SJCRH30 (cell line): Measurements from ENCODE around the gene CLSTN3. TPM values are rescaled to one million over a fixed set of nuclear protein-coding genes. Genes with fewer than 3 reads are reported as not detected.
"Not testable (repeated sequence)": the region's sequence is repeated elsewhere in the genome, so short reads cannot be mapped to it uniquely, and the experiment has no call there.

Source experiments
- DNase-seq, 2 experiments: peaks; one replicate each; pipeline ENCODE4 v3.0.0-alpha.2; 2015 to 2020
- H3K27ac ChIP-seq: fragments of 250-450 bp; sonication (Bioruptor Pico); 2 replicates; pipeline ENCODE4 v1.5.1; 2020; ENCODE audit warnings: mild to moderate bottlenecking, moderate library complexity
- H3K27me3 ChIP-seq: fragments of 250-450 bp; sonication (Bioruptor Pico); 2 replicates; pipeline ENCODE4 v1.5.1; 2020; ENCODE audit warnings: mild to moderate bottlenecking, moderate library complexity
- H3K36me3 ChIP-seq: fragments of 250-450 bp; sonication (Bioruptor Pico); 2 replicates; pipeline ENCODE4 v1.5.1; 2020; ENCODE audit warnings: mild to moderate bottlenecking, moderate library complexity
- H3K4me1 ChIP-seq: fragments of 250-450 bp; sonication (Bioruptor Pico); 2 replicates; pipeline ENCODE4 v1.5.1; 2020; ENCODE audit warnings: mild to moderate bottlenecking, moderate library complexity
- H3K4me3 ChIP-seq: fragments of 250-450 bp; sonication (Bioruptor Pico); 2 replicates; pipeline ENCODE4 v1.5.1; 2020; ENCODE audit warnings: mild to moderate bottlenecking, moderate library complexity
- H3K9me3 ChIP-seq: fragments of 250-450 bp; sonication (Bioruptor Pico); replicated peaks from 2 replicates; pipeline ENCODE4 v1.5.1; 2020; ENCODE audit warnings: mild to moderate bottlenecking, moderate library complexity
- total RNA-seq: library from RNA; depleted of rRNA; stranded (reverse); fragments of >200 nt; shearing (Covaris generic); gene quantifications from 2 replicates; pipeline ENCODE4 v1.2.3, GENCODE V29; 2014

Gene CLSTN3
- total RNA-seq, 1 experiment from 2014 or later = 6.9 TPM

GRCh38 chr12:7160183-7160582, 30.0 kb downstream of the CLSTN3 start:
- H3K36me3 ChIP-seq = no peaks in the 10 kb centered on the region
- H3K4me1 ChIP-seq = no peaks in the 10 kb centered on the region
- H3K27ac ChIP-seq = no peak overlapping the region
- peaks cover 7% of the 10 kb centered on the region; the same call in 1 of the 2 replicates for H3K27me3 ChIP-seq
- no peak for DNase-seq
- no peaks in the 10 kb centered on the region for H3K9me3 ChIP-seq
- no peak overlapping the region for H3K4me3 ChIP-seq

DNA sequence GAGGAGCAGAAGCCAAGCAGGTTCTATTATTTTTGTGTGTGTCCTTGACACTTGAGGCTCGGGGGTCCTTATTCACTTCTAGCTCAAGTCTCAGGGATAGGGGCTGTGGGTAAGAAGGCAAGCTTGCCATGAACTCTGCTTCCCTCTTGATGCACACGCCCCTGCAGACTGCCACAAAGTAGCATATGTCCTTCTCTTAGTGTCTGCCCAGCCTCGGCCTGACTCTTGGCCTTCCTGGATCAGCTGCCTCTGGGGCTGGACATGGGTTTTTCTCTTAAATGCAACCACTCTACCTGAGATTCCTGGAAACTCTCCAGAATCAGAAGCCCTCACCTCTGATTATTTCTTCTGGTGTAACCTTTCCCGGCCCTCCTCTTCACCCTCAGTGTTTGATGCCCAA, 31.2 kb downstream of the CLSTN3 start:
- H3K27ac ChIP-seq = no peak overlapping the region
- no peaks in the 10 kb centered on the region for H3K9me3 ChIP-seq
- H3K4me3 ChIP-seq = no peak overlapping the region
- no peaks in the 10 kb centered on the region for H3K36me3 ChIP-seq
- peaks cover 7% of the 10 kb centered on the region; the same call in 1 of the 2 replicates for H3K27me3 ChIP-seq
- H3K4me1 ChIP-seq = no peaks in the 10 kb centered on the region
- DNase-seq = no peak

- no peak for DNase-seq
- no peak overlapping the region for H3K27ac ChIP-seq
- no peak overlapping the region for H3K4me3 ChIP-seq
- no peaks in the 10 kb centered on the region for H3K4me1 ChIP-seq
- peaks cover 7% of the 10 kb centered on the region; the same call in 1 of the 2 replicates for H3K27me3 ChIP-seq
- no peaks in the 10 kb centered on the region for H3K36me3 ChIP-seq
- no peaks in the 10 kb centered on the region for H3K9me3 ChIP-seq
Observed at GRCh38 chr12:7161811-7162210, 31.6 kb downstream of the CLSTN3 start.

GRCh38 chr12:7162691-7163114, 32.5 kb downstream of the CLSTN3 start:
- Histone ChIP-seq H3K4me3 (no peak overlapping the region), H3K9me3 (no peaks in the 10 kb centered on the region), H3K36me3 (no peaks in the 10 kb centered on the region), H3K27ac (no peak overlapping the region), H3K27me3 (peaks cover 7% of the 10 kb centered on the region; the same call in 1 of the 2 replicates), H3K4me1 (no peaks in the 10 kb centered on the region)
- no peak for DNase-seq

DNA sequence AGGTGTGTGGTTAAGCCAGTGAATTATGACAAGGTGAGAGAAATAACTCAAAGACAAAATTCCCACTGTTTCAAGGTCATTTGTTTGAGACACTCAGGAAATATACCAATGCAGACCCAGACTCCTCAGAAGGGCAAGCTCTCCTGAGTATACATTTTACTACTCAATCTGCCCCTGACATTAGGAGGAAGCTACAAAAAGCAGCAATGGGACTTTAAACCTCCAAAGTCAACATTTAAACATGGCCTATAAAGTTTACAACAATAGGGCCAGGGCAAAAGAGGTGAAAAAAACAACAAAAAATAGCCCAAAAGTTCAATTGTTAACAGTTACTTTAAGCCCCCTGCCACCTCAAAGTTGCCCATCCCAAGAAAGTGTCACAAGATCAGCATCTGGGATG, 39.8 kb downstream of the CLSTN3 start:
- Histone ChIP-seq H3K27ac (no peak overlapping the region), H3K36me3 (no peaks in the 10 kb centered on the region), H3K4me3 (no peak overlapping the region), H3K4me1 (no peaks in the 10 kb centered on the region), H3K27me3 (no peaks in the 10 kb centered on the region), H3K9me3 (peaks cover 24% of the 10 kb centered on the region)
- DNase-seq = no peak

GRCh38 chr12:7171854-7172253, 41.7 kb downstream of the CLSTN3 start:
- Histone ChIP-seq H3K36me3 (no peaks in the 10 kb centered on the region), H3K27me3 (no peaks in the 10 kb centered on the region), H3K4me1 (no peaks in the 10 kb centered on the region), H3K4me3 (no peak overlapping the region), H3K27ac (no peak overlapping the region), H3K9me3 (peaks cover 24% of the 10 kb centered on the region)
- DNase-seq = no peak

- Histone ChIP-seq H3K9me3 (peaks cover 17% of the 10 kb centered on the region), H3K36me3 (no peaks in the 10 kb centered on the region), H3K27me3 (no peaks in the 10 kb centered on the region), H3K27ac (no peak overlapping the region), H3K4me3 (no peak overlapping the region), H3K4me1 (no peaks in the 10 kb centered on the region)
- DNase-seq = no peak
Observed at GRCh38 chr12:7175493-7175892, 45.3 kb downstream of the CLSTN3 start.

GRCh38 chr12:7176595-7176994, 46.4 kb downstream of the CLSTN3 start:
- Histone ChIP-seq H3K4me3 (no peak overlapping the region), H3K9me3 (peaks cover 8% of the 10 kb centered on the region), H3K36me3 (no peaks in the 10 kb centered on the region), H3K27ac (no peak overlapping the region), H3K4me1 (no peaks in the 10 kb centered on the region), H3K27me3 (no peaks in the 10 kb centered on the region)
- DNase-seq = no peak

DNA sequence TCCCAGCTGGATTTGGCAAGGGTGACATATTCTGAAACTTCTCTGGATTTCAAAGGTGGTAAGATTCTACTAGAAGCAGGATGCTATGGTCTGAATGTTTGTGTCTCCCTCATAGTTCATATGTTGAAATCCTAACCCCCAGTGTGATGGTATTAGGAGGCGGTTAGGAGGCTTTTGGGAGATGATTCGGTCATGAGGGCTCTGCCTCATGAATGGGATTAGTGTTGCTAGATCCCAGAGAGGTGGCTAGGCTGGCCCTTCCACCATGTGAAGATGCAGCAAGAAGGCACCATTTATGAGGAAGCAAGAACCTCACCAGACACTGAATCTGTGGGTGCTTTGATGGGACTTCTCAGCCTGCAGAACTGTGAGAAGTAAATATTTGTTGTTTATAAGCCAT, 48.3 kb downstream of the CLSTN3 start:
- H3K4me3 ChIP-seq = no peak overlapping the region
- H3K27ac ChIP-seq = no peak overlapping the region
- H3K27me3 ChIP-seq = no peaks in the 10 kb centered on the region
- no peaks in the 10 kb centered on the region for H3K36me3 ChIP-seq
- no peaks in the 10 kb centered on the region for H3K4me1 ChIP-seq
- no peak for DNase-seq
- no peaks in the 10 kb centered on the region; the same call in 1 of the 2 replicates for H3K9me3 ChIP-seq

DNA sequence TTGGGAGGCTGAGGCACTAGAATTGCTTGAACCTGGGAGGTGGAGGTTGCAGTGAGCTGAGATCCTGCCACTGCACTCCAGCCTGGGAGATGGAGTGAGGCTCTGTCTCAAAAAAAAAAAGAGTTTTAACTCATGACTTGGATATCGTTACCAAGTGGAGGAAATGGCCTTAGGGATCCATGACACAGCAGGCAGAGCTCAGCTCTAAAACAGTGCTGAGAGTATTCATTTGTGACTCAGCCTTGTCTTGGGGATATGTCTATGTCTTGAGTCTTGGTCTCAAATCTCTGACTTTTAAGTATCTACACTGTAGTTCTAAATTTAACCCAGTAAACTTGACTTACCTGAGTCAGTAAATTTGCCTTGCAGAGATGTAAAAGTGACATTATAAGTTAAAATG, 50.5 kb downstream of the CLSTN3 start:
- Histone ChIP-seq H3K9me3 (no peaks in the 10 kb centered on the region; the same call in 1 of the 2 replicates), H3K4me1 (no peaks in the 10 kb centered on the region), H3K27me3 (no peaks in the 10 kb centered on the region), H3K27ac (no peak overlapping the region), H3K4me3 (no peak overlapping the region), H3K36me3 (no peaks in the 10 kb centered on the region)
- DNase-seq = no peak

- not testable (repeated sequence) for H3K27ac ChIP-seq, H3K4me1 ChIP-seq, H3K36me3 ChIP-seq, H3K4me3 ChIP-seq, DNase-seq, H3K27me3 ChIP-seq, H3K9me3 ChIP-seq
Observed at GRCh38 chr12:7186058-7186457, 55.9 kb downstream of the CLSTN3 start.

DNA sequence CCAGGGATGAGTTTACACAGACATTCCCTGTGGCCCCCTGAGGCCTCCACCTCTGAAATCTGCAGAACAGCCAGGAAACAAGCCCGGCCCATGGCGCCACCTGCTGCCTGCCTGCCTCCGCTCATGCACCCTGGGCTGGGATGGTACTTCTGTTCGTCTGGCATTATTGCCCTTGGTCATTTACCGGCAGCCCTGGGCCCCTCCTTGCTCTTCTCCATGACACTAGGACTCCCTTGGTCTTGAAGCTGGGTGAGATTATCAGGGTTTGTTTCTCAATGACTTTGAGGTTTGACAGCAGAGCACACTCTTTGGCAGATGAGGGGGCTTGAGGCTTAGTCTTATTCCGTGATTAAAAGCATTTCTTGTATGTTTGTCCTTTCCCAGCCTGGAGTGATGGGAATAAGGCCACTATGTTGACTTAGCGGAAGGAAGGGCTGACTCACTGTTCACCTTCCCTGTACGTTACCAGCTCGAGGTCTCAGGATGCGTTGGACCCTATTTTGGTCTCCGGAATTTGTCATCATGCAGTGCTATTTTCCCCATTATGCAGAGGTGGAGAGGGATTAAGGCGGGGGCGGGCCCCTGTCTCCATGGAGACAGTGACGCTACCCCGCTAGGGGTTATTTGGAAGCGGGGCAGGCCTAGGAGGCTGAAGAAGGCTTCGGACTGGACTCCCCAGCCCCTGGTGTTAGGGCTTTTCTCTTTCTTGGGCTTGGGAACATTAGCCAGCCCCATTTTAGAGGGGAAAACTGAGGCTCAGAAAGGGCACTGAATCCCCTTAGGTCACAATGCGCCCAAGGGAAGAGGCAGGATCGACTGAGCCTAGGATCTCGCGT, 58.6 kb downstream of the CLSTN3 start:
- Histone ChIP-seq H3K9me3 (no peaks in the 10 kb centered on the region), H3K4me1 (peaks cover 8% of the 10 kb centered on the region; the same call in 1 of the 2 replicates), H3K4me3 (peak overlapping the region; percentile 85), H3K36me3 (peaks cover 13% of the 10 kb centered on the region), H3K27ac (peak overlapping the region; percentile 5; the same call in 1 of the 2 replicates), H3K27me3 (no peaks in the 10 kb centered on the region)
- peak; percentile 77 to 84 for DNase-seq

DNA sequence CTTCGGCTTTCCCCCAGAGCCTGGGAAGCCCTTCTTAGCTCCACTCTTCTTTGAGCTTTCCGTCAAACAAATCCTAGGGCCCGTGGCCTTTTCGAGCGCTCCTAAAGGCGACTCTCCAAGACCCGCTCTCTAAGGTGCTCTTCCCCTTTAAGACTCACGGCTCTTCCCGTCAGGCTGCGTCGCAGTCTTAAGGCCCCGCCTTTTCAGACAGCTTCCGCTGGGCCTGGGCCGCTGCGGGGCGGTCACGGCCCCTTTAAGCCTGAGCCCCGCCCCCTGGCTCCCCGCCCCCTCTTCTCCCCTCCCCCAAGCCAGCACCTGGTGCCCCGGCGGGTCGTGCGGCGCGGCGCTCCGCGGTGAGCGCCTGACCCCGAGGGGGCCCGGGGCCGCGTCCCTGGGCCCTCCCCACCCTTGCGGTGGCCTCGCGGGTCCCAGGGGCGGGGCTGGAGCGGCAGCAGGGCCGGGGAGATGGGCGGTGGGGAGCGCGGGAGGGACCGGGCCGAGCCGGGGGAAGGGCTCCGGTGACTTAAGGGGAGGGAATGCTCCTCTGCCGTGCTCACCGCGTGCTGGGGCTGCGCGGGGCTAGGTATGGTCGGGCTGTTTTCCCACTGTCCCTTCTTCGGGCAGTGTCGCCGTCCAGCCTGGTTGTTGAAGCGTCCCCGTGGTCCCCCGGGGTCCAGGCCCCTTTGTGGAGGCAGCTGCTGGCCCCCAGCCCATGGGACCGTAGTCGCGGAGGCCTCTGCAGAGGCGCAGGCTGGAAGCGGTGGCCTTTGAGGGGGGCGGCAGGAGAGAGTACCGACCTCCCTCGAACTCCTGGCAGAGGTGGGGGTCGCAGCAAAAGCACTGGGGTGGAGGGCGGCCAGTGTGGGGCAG, 59.5 kb downstream of the CLSTN3 start, which contains the start of gene PEX5:
TSS of gene PEX5 (plus strand) at position 289 of the 870 bp plus-strand sequence. CDS start 692 bp downstream, outside the sequence.
- Histone ChIP-seq H3K4me1 (peaks cover 8% of the 10 kb centered on the region; the same call in 1 of the 2 replicates), H3K9me3 (no peaks in the 10 kb centered on the region), H3K27ac (peak within 1 kb of the TSS; percentile 60), H3K27me3 (no peaks in the 10 kb centered on the region), H3K36me3 (peaks cover 19% of the 10 kb centered on the region), H3K4me3 (peak within 1 kb of the TSS; percentile 85)
- peak; percentile 87 to 93 for DNase-seq

DNA sequence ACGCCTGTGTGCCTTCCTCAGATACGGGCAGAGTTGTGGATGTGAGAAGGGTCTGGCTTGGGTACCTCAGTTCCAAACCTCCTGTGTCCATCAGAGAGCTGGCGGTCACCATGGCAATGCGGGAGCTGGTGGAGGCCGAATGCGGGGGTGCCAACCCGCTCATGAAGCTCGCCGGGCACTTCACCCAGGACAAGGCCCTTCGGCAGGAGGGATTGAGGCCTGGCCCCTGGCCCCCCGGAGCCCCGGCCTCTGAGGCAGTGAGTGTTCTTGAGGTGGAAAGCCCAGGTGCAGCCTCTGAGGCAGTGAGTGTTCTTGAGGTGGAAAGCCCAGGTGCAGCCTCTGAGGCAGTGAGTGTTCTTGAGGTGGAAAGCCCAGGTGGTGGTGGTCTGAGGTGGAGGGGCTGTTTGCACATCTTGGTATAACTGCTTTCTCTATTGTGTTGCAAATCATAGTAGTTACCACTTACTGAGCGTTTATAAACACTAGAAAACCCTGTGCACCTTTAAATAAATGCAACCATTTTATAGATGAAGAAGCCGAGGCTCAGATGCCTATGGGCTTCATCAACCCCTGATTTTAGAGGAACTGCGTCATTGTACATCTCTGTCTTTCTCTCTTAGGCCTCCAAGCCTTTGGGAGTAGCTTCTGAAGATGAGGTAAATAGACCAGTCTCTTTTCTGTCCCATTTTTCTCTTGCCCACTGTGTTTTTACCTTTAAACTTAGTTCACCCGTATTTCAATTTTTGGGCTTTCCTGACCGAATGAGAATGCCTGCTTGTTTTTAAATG, 60.3 kb downstream of the CLSTN3 start:
- no peaks in the 10 kb centered on the region for H3K9me3 ChIP-seq
- H3K4me1 ChIP-seq = peaks cover 8% of the 10 kb centered on the region; the same call in 1 of the 2 replicates
- DNase-seq = peak; percentile 20 to 33
- H3K27me3 ChIP-seq = no peaks in the 10 kb centered on the region
- H3K27ac ChIP-seq = no peak overlapping the region; the same call in 1 of the 2 replicates
- peaks cover 26% of the 10 kb centered on the region for H3K36me3 ChIP-seq
- H3K4me3 ChIP-seq = peak overlapping the region; percentile 85
